HEK293 (cell line): Measurements from ENCODE around the gene AGMAT.

Experiments
- GLI2 ChIP-seq: fragments of 450-650 bp; formaldehyde crosslinking; IDR thresholded peaks from 2 replicates; pipeline ENCODE4; 2017; ENCODE audit warnings: missing biosample characterization, missing genetic modification characterization, low read depth, borderline replicate concordance
- HIC1 ChIP-seq: fragments of 450-650 bp; formaldehyde crosslinking; IDR thresholded peaks from 2 replicates; pipeline ENCODE4 v1.5.1; 2016; ENCODE audit warnings: missing biosample characterization, missing genetic modification characterization
- HOXA7 ChIP-seq: sonication (generic); formaldehyde crosslinking; IDR thresholded peaks from 2 replicates; pipeline ENCODE4 v1.8.1; 2022; ENCODE audit warnings: missing genetic modification reagents, borderline replicate concordance
- IKZF3 ChIP-seq: fragments of 450-650 bp; IDR thresholded peaks from 2 replicates; pipeline ENCODE4 v1.5.0; 2018; ENCODE audit warnings: missing biosample characterization, mild to moderate bottlenecking, missing genetic modification characterization, moderate library complexity
- KLF1 ChIP-seq: fragments of 450-650 bp; formaldehyde crosslinking; IDR thresholded peaks from 2 replicates; pipeline ENCODE4 v1.5.1; 2016; ENCODE audit warnings: missing biosample characterization, missing genetic modification characterization
- SETDB1 ChIP-seq: IDR thresholded peaks from one replicate; pipeline ENCODE4 v1.6.1; 2017; ENCODE audit warnings: mild to moderate bottlenecking, low read length, moderate library complexity, mixed read lengths; ENCODE audit not compliant: insufficient read length
- YY2 ChIP-seq: fragments of 450-650 bp; formaldehyde crosslinking; IDR thresholded peaks from 2 replicates; pipeline ENCODE4 v1.5.1; 2016; ENCODE audit warnings: missing biosample characterization, missing genetic modification characterization
- ZFHX2 ChIP-seq: fragments of 450-650 bp; formaldehyde crosslinking; conservative IDR thresholded peaks from 2 replicates; pipeline ENCODE4 v1.5.1; 2016; ENCODE audit warnings: missing biosample characterization, missing genetic modification characterization
- ZNF10 ChIP-seq: fragments of 450-650 bp; formaldehyde crosslinking; IDR thresholded peaks from 2 replicates; pipeline ENCODE4 v1.5.1; 2017; ENCODE audit warnings: missing biosample characterization, missing genetic modification characterization
- ZNF214 ChIP-seq: fragments of 450-650 bp; formaldehyde crosslinking; IDR thresholded peaks from 2 replicates; pipeline ENCODE4 v1.5.1; 2017; ENCODE audit warnings: missing biosample characterization, mild to moderate bottlenecking, missing genetic modification characterization, borderline replicate concordance
- ZNF26 ChIP-seq: fragments of 450-650 bp; formaldehyde crosslinking; IDR thresholded peaks from 2 replicates; pipeline ENCODE4 v1.5.1; 2016; ENCODE audit warnings: missing biosample characterization, missing genetic modification characterization
- ZNF311 ChIP-seq: fragments of 450-650 bp; formaldehyde crosslinking; IDR thresholded peaks from 2 replicates; pipeline ENCODE4 v1.5.1; 2017; ENCODE audit warnings: missing biosample characterization, missing genetic modification characterization, borderline replicate concordance
- ZNF350 ChIP-seq: fragments of 450-650 bp; formaldehyde crosslinking; IDR thresholded peaks from 2 replicates; pipeline ENCODE4 v1.5.0; 2017; ENCODE audit warnings: missing biosample characterization, mild to moderate bottlenecking, missing genetic modification characterization
- ZNF521 ChIP-seq: fragments of 450-650 bp; formaldehyde crosslinking; IDR thresholded peaks from 2 replicates; pipeline ENCODE4 v1.5.1; 2017; ENCODE audit warnings: missing biosample characterization, mild to moderate bottlenecking, missing genetic modification characterization
- ZNF529 ChIP-seq: fragments of 450-650 bp; formaldehyde crosslinking; IDR thresholded peaks from 2 replicates; pipeline ENCODE4 v1.5.1; 2017; ENCODE audit warnings: missing genetic modification characterization, missing biosample characterization; ENCODE audit not compliant: insufficient replicate concordance
- ZNF664 ChIP-seq: fragments of 450-650 bp; formaldehyde crosslinking; IDR thresholded peaks from 2 replicates; pipeline ENCODE4 v1.5.1; 2016; ENCODE audit warnings: missing biosample characterization, missing genetic modification characterization
- TF ChIP-seq, protein P1 (sequence below): fragments of 450-650 bp; formaldehyde crosslinking; IDR thresholded peaks from 2 replicates; pipeline ENCODE4 v1.5.1; 2016; ENCODE audit warnings: missing biosample characterization, missing genetic modification characterization, borderline replicate concordance
- TF ChIP-seq, protein P2 (sequence below): fragments of 450-650 bp; formaldehyde crosslinking; IDR thresholded peaks from 2 replicates; pipeline ENCODE4 v1.5.1; 2016; ENCODE audit warnings: missing biosample characterization, missing genetic modification characterization, low read depth
- TF ChIP-seq, protein P3 (sequence below): IDR thresholded peaks from 2 replicates; pipeline ENCODE4 v1.6.1; 2011; ENCODE audit warnings: mild to moderate bottlenecking, low read depth, low read length, borderline replicate concordance

The AGMAT gene

GRCh38 chr1:15524283-15525049, 60.4 kb downstream of the AGMAT start (continued):
- TF ChIP-seq, protein P1, sequence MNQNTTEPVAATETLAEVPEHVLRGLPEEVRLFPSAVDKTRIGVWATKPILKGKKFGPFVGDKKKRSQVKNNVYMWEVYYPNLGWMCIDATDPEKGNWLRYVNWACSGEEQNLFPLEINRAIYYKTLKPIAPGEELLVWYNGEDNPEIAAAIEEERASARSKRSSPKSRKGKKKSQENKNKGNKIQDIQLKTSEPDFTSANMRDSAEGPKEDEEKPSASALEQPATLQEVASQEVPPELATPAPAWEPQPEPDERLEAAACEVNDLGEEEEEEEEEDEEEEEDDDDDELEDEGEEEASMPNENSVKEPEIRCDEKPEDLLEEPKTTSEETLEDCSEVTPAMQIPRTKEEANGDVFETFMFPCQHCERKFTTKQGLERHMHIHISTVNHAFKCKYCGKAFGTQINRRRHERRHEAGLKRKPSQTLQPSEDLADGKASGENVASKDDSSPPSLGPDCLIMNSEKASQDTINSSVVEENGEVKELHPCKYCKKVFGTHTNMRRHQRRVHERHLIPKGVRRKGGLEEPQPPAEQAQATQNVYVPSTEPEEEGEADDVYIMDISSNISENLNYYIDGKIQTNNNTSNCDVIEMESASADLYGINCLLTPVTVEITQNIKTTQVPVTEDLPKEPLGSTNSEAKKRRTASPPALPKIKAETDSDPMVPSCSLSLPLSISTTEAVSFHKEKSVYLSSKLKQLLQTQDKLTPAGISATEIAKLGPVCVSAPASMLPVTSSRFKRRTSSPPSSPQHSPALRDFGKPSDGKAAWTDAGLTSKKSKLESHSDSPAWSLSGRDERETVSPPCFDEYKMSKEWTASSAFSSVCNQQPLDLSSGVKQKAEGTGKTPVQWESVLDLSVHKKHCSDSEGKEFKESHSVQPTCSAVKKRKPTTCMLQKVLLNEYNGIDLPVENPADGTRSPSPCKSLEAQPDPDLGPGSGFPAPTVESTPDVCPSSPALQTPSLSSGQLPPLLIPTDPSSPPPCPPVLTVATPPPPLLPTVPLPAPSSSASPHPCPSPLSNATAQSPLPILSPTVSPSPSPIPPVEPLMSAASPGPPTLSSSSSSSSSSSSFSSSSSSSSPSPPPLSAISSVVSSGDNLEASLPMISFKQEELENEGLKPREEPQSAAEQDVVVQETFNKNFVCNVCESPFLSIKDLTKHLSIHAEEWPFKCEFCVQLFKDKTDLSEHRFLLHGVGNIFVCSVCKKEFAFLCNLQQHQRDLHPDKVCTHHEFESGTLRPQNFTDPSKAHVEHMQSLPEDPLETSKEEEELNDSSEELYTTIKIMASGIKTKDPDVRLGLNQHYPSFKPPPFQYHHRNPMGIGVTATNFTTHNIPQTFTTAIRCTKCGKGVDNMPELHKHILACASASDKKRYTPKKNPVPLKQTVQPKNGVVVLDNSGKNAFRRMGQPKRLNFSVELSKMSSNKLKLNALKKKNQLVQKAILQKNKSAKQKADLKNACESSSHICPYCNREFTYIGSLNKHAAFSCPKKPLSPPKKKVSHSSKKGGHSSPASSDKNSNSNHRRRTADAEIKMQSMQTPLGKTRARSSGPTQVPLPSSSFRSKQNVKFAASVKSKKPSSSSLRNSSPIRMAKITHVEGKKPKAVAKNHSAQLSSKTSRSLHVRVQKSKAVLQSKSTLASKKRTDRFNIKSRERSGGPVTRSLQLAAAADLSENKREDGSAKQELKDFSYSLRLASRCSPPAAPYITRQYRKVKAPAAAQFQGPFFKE (tag by site-specific recombination), result no peak
- TF ChIP-seq ZNF311 (tag by site-specific recombination), result no peak
- no peak for TF ChIP-seq HIC1 (tag by site-specific recombination)
- TF ChIP-seq ZNF26, result no peak
- no peak for TF ChIP-seq HOXA7 (CRISPR knock-in tag)
- no peak for TF ChIP-seq YY2
- no peak for TF ChIP-seq ZNF529 (tag by site-specific recombination)
- TF ChIP-seq GLI2 (tag by site-specific recombination), result no peak
- no peak for TF ChIP-seq ZNF350 (tag by site-specific recombination)
- TF ChIP-seq ZNF664 (tag by site-specific recombination), result no peak
- TF ChIP-seq ZFHX2 (tag by site-specific recombination), result peak; percentile 98
- no peak for TF ChIP-seq SETDB1
- peak; percentile 97 for TF ChIP-seq KLF1 (tag by site-specific recombination)
- no peak for TF ChIP-seq ZNF10
- TF ChIP-seq, protein P2, sequence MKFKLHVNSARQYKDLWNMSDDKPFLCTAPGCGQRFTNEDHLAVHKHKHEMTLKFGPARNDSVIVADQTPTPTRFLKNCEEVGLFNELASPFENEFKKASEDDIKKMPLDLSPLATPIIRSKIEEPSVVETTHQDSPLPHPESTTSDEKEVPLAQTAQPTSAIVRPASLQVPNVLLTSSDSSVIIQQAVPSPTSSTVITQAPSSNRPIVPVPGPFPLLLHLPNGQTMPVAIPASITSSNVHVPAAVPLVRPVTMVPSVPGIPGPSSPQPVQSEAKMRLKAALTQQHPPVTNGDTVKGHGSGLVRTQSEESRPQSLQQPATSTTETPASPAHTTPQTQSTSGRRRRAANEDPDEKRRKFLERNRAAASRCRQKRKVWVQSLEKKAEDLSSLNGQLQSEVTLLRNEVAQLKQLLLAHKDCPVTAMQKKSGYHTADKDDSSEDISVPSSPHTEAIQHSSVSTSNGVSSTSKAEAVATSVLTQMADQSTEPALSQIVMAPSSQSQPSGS (tag by site-specific recombination), result peak; percentile 62
- TF ChIP-seq, protein P3, sequence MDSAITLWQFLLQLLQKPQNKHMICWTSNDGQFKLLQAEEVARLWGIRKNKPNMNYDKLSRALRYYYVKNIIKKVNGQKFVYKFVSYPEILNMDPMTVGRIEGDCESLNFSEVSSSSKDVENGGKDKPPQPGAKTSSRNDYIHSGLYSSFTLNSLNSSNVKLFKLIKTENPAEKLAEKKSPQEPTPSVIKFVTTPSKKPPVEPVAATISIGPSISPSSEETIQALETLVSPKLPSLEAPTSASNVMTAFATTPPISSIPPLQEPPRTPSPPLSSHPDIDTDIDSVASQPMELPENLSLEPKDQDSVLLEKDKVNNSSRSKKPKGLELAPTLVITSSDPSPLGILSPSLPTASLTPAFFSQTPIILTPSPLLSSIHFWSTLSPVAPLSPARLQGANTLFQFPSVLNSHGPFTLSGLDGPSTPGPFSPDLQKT, result no peak
- TF ChIP-seq ZNF521 (tag by site-specific recombination), result no peak
- TF ChIP-seq IKZF3 (tag by site-specific recombination), result no peak
- no peak for TF ChIP-seq ZNF214 (tag by site-specific recombination)
